ENCODE measurements around the gene ADH1B.

- TF ChIP-seq, protein P1, sequence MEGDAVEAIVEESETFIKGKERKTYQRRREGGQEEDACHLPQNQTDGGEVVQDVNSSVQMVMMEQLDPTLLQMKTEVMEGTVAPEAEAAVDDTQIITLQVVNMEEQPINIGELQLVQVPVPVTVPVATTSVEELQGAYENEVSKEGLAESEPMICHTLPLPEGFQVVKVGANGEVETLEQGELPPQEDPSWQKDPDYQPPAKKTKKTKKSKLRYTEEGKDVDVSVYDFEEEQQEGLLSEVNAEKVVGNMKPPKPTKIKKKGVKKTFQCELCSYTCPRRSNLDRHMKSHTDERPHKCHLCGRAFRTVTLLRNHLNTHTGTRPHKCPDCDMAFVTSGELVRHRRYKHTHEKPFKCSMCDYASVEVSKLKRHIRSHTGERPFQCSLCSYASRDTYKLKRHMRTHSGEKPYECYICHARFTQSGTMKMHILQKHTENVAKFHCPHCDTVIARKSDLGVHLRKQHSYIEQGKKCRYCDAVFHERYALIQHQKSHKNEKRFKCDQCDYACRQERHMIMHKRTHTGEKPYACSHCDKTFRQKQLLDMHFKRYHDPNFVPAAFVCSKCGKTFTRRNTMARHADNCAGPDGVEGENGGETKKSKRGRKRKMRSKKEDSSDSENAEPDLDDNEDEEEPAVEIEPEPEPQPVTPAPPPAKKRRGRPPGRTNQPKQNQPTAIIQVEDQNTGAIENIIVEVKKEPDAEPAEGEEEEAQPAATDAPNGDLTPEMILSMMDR (IDR thresholded peaks at IDR 0.05; ENCODE audit: low read depth, low read length), result no peak
- TF ChIP-seq EZH2phosphoT487 (IDR thresholded peaks at IDR 0.05; ENCODE audit: low read depth), result no peak
Measured at GRCh38 chr4:99282731-99283130, 38.5 kb downstream of the ADH1B start.

Measured in OCI-LY3 (cell line).